Stimulated activated CD4-positive, alpha-beta T cell treated with anti-CD3 and anti-CD28 coated beads, TNF-alpha, amount 100 ng/mL, for 48 hours (primary cell): ENCODE results near the gene FCRL5.
A peak's percentile ranks its signal among the peaks of the same experiment; 100 is the strongest.

Source experiments
- DNase-seq, 3 donors: peaks; one replicate each; pipeline ENCODE4 v3.0.0-alpha.2; 2020; ENCODE audit warnings: low read depth in 3 of 3

The FCRL5 gene

DNA sequence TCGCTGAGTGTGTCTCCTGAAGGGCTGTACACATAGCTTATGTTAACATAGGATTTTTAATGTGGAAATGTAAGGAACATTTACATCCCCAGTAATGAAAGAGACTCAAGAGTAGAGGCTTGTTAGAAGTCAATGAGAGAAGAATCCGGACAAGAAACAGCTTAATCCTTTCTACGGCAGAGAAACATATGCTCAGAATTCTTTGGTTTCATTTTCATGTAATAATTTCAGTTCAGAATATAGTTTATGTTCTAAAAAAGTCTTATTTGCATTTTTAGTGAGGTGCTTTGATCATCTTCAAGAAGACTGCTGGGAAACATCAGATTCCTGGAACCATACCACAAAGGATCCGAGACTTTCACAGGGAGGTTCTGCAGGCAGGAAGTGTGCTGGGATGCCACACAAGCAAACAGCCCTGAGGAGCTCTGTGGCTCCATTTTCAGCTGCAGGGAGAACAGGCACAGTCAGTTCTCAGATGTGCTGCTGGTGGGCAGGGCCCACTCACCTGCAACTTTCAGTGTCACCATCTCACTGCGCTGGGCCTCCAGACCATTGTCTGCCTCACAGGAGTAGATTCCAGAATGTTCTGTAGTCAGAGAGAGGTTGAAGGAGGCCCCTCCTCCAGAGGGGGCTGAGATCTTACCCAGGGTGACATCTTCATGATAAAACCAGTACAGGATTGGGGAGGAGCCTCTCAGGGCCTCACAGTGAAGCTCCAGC lies 28.4 kb downstream of the FCRL5 start:
- no peak for DNase-seq

DNA sequence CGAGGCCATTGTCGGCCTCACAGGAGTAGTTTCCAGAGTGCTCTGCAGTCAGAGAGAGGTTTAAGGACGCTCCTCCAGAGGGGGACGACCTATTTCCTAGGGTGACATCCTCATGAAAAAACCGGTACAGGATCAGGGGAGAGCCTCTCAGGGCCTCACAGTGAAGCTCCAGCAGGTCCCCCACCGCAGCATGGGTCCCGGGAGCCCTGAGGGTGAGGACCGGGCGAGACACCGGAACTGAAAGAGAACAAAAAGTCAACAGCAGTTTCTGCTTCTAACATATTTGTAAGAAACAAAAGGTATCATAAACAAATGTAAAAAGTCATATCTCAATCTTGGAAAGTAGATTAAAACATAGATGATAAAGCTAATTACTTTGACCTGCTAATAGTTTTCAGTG lies 31.3 kb downstream of the FCRL5 start:
- no peak for DNase-seq

GRCh38 chr1:157520386-157520935 lies 31.9 kb downstream of the FCRL5 start:
- DNase-seq = no peak

GRCh38 chr1:157519451-157519850 lies 32.9 kb downstream of the FCRL5 start:
- DNase-seq = no peak

DNA sequence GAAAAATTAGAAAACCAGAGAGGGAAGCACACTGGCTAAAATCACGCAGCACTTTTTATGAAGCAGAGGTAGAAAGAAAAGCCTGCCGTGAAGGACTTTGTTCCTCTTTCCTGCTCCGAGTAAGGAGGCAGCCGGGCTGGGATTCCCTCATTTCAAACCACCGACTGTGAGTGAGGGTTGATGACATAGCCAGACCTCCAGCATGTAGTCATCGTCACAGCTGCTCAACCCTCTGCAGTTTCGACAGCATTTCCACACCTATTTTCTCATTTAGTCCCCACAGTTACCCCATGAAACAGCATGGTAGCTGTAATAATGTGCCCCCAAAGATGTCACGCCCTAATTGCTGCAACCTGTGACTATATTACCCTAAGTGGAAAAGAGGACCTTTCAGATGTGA lies 35.3 kb downstream of the FCRL5 start:
- no peak for DNase-seq

GRCh38 chr1:157515709-157516108 lies 36.6 kb downstream of the FCRL5 start:
- no peak for DNase-seq

- DNase-seq = no peak
Observed at GRCh38 chr1:157515141-157515540, 37.2 kb downstream of the FCRL5 start.

GRCh38 chr1:157512036-157512969 lies 40.0 kb downstream of the FCRL5 start:
- DNase-seq = no peak

- DNase-seq = no peak
Observed at GRCh38 chr1:157509546-157510232, 42.6 kb downstream of the FCRL5 start.

- DNase-seq = peak in 1 of 3 donors; percentile 20
Observed at GRCh38 chr1:157505481-157506272, 46.6 kb downstream of the FCRL5 start.

DNA sequence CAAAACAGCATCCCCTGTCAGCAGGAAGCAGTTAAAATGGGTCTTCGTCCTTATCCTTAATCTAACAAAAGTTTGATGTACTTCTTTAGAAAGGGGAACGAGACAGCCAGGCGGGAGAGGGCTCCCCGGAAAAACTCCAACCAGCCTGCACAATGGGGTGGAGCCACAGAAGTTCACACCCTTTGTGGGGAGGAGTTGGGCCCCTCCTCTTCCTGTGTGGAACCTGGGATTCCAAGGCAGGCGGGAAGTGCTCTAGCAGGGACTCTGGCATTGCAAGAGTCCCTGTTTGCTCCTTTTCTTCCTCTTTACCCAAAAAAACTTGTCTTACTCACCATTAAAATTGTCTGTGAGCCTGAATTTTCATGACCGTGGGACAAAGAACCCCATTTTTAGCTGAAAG lies 47.7 kb downstream of the FCRL5 start:
- DNase-seq = no peak

DNA sequence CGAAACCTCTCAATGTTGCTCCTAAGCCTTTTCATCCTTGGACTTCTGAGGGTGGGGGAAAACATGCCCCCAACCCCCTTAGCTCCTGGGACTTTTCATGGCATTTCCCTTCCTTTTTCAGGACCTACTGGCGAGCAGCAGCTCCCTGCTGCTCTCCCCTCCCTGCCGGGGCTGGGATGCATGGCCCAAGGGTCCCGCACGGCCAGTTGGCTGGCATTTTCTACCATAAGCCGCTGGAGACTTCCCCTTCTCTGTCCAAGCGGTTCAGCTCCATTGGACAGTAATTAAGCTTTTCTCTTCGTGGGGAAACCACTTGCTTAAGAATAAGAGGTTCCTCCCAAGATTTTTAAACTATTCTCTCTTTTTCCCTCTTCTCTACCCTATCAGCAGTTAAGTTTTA lies 52.8 kb downstream of the FCRL5 start:
- no peak for DNase-seq

- no peak for DNase-seq
Observed at GRCh38 chr1:157498736-157499090, 53.6 kb downstream of the FCRL5 start.

DNA sequence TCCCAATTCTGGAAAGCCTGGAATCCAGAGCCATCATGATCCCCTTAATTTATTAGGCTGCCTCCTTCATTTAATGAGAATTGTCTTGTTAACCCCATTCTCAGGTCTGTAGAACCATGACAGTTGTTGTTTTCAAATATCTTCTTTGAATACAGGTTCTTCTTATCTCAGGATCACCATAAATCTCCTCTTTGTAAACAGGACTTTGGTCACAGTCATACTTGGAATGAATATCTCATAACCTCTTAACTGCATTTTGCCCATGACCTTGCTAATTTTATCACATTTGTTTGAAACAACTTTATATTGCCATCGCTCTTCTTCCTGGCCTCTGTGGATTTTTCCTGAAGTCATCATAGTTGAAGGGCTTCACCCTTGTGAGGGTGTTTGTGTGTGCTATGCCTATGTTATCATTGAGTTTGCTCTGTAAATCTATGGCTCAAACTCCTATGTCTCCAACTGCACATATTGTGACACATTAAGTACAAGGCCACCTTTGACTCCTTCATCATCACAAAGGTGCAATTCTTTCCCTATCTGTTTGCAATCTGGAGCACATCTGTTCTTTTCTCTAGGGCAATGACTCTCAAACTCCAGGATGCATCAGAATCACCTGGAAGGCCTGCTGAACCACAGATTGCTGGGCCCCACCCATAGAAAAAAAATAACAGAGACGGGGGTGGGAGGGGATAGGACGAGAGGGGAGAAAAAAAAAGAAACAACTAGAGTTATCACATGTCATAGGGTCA lies 54.2 kb downstream of the FCRL5 start:
- DNase-seq = no peak

DNA sequence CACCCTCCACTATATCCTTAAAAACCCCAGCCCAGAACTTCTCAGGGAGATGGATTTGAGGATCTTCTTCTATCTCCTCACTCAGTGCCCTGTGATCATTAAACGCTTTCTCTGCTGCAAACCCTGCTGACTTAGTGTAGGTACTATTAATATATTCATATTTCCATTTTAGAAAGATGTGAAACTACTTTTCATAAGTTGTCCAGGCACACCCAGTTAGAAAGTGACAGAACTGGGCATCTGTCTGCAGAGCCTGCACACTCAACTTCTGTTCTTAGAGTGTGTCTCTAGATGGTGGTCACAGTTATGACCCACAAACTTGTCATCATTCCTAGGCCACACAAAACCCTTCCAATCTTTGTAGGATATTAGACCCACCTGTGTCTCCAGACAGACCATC lies 55.0 kb downstream of the FCRL5 start:
- no peak for DNase-seq

DNA sequence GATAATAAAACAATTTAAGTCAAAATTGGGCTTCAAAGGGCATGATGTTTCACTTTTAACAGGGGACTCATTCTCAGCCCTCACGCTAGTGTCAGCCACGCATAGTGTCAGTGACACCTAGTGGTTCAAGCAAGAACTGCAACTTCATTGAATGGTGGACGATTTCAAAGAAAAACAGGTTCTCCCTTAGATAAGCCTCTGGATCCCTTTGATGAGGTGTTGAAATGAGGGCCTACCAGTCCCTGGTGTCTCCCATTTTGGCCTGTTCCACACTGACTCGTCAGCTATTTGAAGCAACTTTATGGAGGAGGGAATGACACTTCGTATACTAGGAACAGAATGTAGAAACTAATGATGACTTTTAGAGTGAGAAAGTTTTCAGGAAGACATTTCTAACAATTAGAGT lies 56.2 kb downstream of the FCRL5 start:
- DNase-seq = no peak

- no peak for DNase-seq
Observed at GRCh38 chr1:157495285-157495684, 57.0 kb downstream of the FCRL5 start.

- DNase-seq = no peak
Observed at GRCh38 chr1:157494093-157494492, 58.2 kb downstream of the FCRL5 start.

GRCh38 chr1:157490467-157491165 lies 61.7 kb downstream of the FCRL5 start:
- peak; percentile 33 to 55 (median 42) for DNase-seq

DNA sequence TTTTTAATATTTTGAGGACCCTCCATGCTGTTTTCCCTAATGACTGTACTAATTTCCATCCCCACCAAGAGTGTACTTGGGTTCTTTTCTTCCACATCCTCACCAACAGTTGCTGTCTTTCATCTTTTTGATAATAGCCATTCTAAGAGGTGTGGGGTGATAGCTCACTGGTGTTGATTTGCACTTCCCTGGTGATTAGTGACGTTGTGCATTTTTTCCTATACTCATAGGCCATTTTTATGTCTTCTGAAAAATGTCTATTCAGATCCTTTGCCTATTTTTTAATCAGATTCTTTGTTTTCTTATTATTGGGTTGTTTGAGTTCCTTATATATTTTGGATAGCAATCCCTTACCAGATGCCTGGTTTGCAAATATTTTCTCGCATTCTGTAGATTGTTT lies 64.2 kb downstream of the FCRL5 start:
- no peak for DNase-seq
